ENCODE data around the gene TIPRL. TPM values are rescaled to one million over a fixed set of nuclear protein-coding genes. Genes with fewer than 3 reads are reported as not detected.
"Not testable (repeated sequence)": the region's sequence is repeated elsewhere in the genome, so short reads cannot be mapped to it uniquely, and the experiment has no call there.

TIPRL gene
- total RNA-seq, 4 donors from 2014 or later = 14.5 to 45.1 (median 23.7) TPM

DNA sequence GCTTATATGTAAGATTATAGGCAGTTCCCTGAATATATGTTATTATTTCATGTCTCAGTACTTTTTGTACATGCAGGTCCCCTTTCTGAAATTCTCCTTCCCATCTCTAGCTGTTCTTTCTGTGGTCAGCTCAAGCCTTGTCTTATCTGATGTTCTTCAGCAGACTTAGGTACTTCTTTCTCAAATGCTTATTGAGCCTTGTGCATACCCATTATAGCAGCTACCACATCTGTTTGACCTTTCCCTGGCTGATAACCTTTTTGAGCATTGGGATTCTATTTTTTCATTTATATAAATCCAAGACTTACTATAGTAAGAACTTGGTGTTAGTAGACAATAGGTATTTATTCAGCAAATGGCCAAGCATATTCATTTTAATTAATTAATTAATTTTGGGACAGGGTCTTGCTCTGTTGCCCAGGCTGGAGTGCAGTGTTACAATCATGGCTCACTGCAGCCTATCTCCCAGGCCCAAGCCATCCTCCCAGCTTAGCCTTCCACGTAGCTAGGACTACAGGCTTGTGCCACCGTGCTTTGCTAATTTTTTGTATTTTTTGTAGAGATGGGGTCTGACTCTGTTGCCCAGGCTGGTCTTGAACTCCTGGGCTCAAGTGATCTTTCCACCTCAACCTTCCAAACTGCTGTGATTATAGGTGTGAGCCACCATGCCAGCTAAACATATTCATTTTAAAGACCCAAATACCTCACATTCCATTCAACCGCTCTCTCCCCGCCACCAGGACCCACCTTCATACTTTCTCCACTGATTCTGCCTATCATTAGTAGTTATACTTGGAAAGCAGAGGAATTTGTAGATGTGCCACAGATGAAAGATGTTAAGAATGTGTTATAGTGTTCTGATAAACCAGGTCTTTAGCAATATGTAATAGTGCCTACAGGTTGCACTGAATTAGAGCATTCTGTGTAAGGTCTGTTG lies 16.7 kb downstream of the TIPRL start:
- Histone ChIP-seq H3K4me1 (no peaks in the 10 kb centered on the region), H3K9me3 (no peaks in the 10 kb centered on the region), H3K27me3 (no peaks in the 10 kb centered on the region), H3K4me3 (no peak overlapping the region), H3K36me3 (peaks cover 0 to 98% (median 5%) of the 10 kb centered on the region in 3 donors), H3K27ac (no peak overlapping the region)
- WGBS, 2 donors = 93 to 95% methylated on average over 4 of the region's 4 CpGs
- no peak for DNase-seq
- no peak for TF ChIP-seq POLR2A (IDR thresholded peaks at IDR 0.05)
- TF ChIP-seq, protein P1, sequence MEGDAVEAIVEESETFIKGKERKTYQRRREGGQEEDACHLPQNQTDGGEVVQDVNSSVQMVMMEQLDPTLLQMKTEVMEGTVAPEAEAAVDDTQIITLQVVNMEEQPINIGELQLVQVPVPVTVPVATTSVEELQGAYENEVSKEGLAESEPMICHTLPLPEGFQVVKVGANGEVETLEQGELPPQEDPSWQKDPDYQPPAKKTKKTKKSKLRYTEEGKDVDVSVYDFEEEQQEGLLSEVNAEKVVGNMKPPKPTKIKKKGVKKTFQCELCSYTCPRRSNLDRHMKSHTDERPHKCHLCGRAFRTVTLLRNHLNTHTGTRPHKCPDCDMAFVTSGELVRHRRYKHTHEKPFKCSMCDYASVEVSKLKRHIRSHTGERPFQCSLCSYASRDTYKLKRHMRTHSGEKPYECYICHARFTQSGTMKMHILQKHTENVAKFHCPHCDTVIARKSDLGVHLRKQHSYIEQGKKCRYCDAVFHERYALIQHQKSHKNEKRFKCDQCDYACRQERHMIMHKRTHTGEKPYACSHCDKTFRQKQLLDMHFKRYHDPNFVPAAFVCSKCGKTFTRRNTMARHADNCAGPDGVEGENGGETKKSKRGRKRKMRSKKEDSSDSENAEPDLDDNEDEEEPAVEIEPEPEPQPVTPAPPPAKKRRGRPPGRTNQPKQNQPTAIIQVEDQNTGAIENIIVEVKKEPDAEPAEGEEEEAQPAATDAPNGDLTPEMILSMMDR (IDR thresholded peaks at IDR 0.05) = no peak
- intact Hi-C loops (cut with DNase I) = no loop called here

DNA sequence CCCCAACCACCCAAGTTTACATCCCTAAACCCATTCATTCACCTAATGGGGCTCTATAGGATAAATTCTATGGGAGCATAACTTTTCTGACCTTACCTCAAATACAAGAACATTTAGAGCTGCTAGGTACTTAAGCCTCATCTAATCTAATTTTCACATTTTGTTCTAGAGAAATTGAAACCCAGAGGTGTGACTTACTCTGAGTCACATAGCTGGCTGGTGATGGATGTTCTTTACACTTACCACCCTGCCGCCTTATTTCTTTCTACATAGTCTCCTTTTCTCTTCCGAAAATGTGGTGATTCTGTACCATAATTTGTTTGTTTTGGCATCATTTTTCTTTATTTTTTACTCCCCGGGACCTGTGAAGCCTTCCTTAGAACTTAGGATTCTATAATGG lies 20.3 kb downstream of the TIPRL start:
- H3K27me3 ChIP-seq = no peaks in the 10 kb centered on the region
- H3K9me3 ChIP-seq = no peaks in the 10 kb centered on the region
- no peak for DNase-seq
- WGBS, 2 donors = 51 to 60% methylated on average over 3 of the region's 3 CpGs
- no peak overlapping the region for H3K27ac ChIP-seq
- H3K36me3 ChIP-seq = peaks cover 0 to 77% (median 0%) of the 10 kb centered on the region in 3 donors
- TF ChIP-seq, protein P1 (IDR thresholded peaks at IDR 0.05) = no peak
- no peak for TF ChIP-seq POLR2A (IDR thresholded peaks at IDR 0.05)
- intact Hi-C loops (cut with DNase I) = no loop called here
- no peak overlapping the region for H3K4me3 ChIP-seq
- peaks cover 0 to 16% (median 0%) of the 10 kb centered on the region in 3 donors for H3K4me1 ChIP-seq

DNA sequence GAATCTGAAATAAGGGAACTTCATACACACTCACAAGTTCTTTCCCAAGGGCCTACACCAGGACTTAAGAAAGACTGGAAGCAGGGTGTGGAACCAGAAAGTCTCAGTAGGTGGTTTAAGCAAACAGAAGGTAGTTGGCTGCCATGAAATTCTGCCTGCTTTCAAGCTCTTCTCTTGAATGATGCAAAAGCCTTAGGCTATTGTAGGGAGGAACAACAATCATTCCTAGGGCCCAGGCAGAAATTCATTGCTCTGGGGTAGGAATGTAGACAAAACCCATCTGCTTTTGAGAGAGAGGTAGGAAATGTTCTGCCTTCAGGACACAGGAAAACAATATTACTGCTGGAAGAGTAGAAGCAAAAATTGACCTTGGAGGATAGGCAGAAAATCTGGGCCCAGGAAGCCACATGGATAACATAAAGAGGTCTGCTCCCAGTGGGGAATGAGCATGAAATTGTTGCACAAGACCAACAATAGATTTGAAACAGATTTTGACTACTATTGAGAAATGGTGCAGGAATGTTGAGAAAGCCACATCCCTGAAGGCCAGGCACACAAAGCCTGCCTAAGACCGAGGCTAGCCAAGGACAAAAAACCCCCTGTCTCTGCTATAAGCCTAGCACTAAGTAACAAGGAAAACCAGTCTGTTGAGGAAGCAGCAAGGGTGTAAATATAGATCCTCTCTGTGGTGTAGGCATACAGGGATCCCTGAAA lies 24.3 kb downstream of the TIPRL start:
- no peaks in the 10 kb centered on the region for H3K27me3 ChIP-seq
- WGBS, 2 donors = 33 to 69% methylated on average over 1 of the region's 1 CpG
- TF ChIP-seq, protein P1 (IDR thresholded peaks at IDR 0.05) = no peak
- no peak for TF ChIP-seq POLR2A (IDR thresholded peaks at IDR 0.05)
- intact Hi-C loops (cut with DNase I) = no loop called here
- peaks cover 0 to 38% (median 0%) of the 10 kb centered on the region in 3 donors for H3K36me3 ChIP-seq
- no peaks in the 10 kb centered on the region for H3K9me3 ChIP-seq
- peak overlapping the region in 3 of 4 donors; percentile 37 to 70 (median 42) for H3K27ac ChIP-seq
- H3K4me1 ChIP-seq = peaks cover 0 to 16% (median 0%) of the 10 kb centered on the region in 3 donors
- H3K4me3 ChIP-seq = no peak overlapping the region
- no peak for DNase-seq

DNA sequence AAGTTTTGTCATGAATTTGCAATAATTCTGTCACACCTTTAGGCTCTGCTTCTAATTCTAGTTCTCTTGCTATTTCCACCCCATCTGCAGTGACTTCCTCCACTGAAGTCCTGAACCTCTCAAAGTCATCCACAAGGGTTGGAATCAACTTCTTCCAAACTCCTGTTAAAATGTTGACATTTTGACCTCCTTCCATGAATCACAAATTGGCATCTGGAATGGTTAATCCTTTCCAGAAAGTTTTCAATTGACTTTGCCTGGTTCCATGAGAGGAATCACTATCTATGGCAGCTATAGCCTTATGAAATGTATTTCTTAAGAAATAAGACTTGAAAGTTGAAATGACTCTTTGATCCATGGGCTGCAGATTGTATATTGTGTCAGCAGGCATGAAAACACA lies 27.3 kb downstream of the TIPRL start:
- Histone ChIP-seq H3K4me3 (no peak overlapping the region), H3K27ac (no peak overlapping the region), H3K27me3 (no peaks in the 10 kb centered on the region), H3K4me1 (peaks cover 0 to 16% (median 0%) of the 10 kb centered on the region in 3 donors), H3K9me3 (peaks cover 0 to 2% (median 0%) of the 10 kb centered on the region in 3 donors), H3K36me3 (peaks cover 0 to 9% (median 0%) of the 10 kb centered on the region in 3 donors)
- TF ChIP-seq, protein P1 (IDR thresholded peaks at IDR 0.05) = no peak
- no peak for TF ChIP-seq POLR2A (IDR thresholded peaks at IDR 0.05)
- no peak for DNase-seq
- intact Hi-C loops (cut with DNase I) = no loop called here

DNA sequence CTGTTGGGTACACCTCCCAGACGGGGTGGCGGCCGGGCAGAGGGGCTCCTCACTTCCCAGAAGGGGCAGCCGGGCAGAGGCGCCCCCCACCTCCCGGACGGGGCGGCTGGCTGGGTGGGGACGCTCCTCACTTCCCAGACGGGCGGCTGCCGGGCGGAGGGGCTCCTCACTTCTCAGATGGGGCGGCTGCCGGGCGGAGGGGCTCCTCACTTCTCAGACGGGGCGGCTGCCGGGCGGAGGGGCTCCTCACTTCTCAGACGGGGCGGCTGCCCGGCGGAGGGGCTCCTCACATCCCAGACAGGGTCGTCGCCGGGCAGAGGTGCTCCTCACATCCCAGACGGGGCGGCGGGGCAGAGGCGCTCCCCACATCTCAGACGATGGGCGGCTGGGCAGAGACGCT lies 28.9 kb downstream of the TIPRL start:
- DNase-seq; intact Hi-C loops (cut with DNase I): not testable (repeated sequence)
- no CpG with 5 or more reads among the region's 34 CpGs for WGBS, 2 donors

More for the DNA sequence above, 28.9 kb downstream of the TIPRL start:
- not testable (repeated sequence) for H3K4me3 ChIP-seq, H3K36me3 ChIP-seq, H3K27ac ChIP-seq, H3K27me3 ChIP-seq
- Histone ChIP-seq H3K9me3 (peaks cover 0 to 13% (median 0%) of the 10 kb centered on the region in 3 donors), H3K4me1 (peaks cover 0 to 12% (median 0%) of the 10 kb centered on the region in 3 donors)

Measured in esophagus squamous epithelium (tissue), 5 donors.